H1 (cell line): ENCODE results near the gene EXD2. TPM values are rescaled to one million over a fixed set of nuclear protein-coding genes. Genes with fewer than 3 reads are reported as not detected.

Experiments used
- RNF2 ChIP-seq: fragments of 200-900, 300-1000 bp; sonication (generic); IDR thresholded peaks from 2 replicates; pipeline ENCODE4 v1.7.1; 2016; ENCODE audit warnings: borderline replicate concordance, low read depth, mild to moderate bottlenecking, antibody characterized with exemption, low read length; ENCODE audit not compliant: poor library complexity, severe bottlenecking; ENCODE audit errors: missing control alignments
- polyA plus RNA-seq, 7 experiments: library from polyadenylated mRNA; depleted of rRNA in 3 of 7; stranded (reverse) in 5 of 7; unstranded in 2 of 7; fragments of >200 nt in 5 of 7; fragments of 200-250 nt in 2 of 7; gene quantifications; 1 replicate in 5 of 7; 2 replicates in 1 of 7; 4 replicates in 1 of 7; pipeline versions ENCODE4 v1.2.1 to v1.2.3, GENCODE V29; 2011 to 2013; ENCODE audit warnings: missing spikeins in 2 of 7, mixed read lengths in 2 of 7
- total RNA-seq: library from RNA; stranded (reverse); fragmentation: NEBNext Ultra II Directional; extraction: Animal tissue kit (Norgen Biotek cat#: 25700); gene quantifications from 2 replicates; pipeline ENCODE4 v1.2.1, GENCODE V29; 2021
- TF ChIP-seq, protein P1 (sequence below), 3 experiments: IDR thresholded peaks; 1 replicate in 2 of 3; 2 replicates in 1 of 3; pipeline versions ENCODE4 v1.5.1 to v1.6.1; 2011; ENCODE audit warnings: low read length in 3 of 3, mild to moderate bottlenecking in 3 of 3, inconsistent platforms in 2 of 3, low read depth in 1 of 3, moderate library complexity in 1 of 3; ENCODE audit not compliant: insufficient read depth in 1 of 3; ENCODE audit errors: control extremely low read depth in 1 of 3

EXD2 gene
- total and polyA plus RNA-seq, 2 of the 8 experiments (the other 6 are each of a cell fraction or from before 2014, with no cell fraction given): 11.9 to 25.9 TPM

- TF ChIP-seq, protein P1, sequence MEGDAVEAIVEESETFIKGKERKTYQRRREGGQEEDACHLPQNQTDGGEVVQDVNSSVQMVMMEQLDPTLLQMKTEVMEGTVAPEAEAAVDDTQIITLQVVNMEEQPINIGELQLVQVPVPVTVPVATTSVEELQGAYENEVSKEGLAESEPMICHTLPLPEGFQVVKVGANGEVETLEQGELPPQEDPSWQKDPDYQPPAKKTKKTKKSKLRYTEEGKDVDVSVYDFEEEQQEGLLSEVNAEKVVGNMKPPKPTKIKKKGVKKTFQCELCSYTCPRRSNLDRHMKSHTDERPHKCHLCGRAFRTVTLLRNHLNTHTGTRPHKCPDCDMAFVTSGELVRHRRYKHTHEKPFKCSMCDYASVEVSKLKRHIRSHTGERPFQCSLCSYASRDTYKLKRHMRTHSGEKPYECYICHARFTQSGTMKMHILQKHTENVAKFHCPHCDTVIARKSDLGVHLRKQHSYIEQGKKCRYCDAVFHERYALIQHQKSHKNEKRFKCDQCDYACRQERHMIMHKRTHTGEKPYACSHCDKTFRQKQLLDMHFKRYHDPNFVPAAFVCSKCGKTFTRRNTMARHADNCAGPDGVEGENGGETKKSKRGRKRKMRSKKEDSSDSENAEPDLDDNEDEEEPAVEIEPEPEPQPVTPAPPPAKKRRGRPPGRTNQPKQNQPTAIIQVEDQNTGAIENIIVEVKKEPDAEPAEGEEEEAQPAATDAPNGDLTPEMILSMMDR (IDR thresholded peaks at IDR 0.05; ENCODE audit: control extremely low read depth in 1 of 3, insufficient read depth in 1 of 3, low read depth in 1 of 3, low read length in 3 of 3): no peak
- TF ChIP-seq RNF2: no peak
- TF ChIP-seq, all 59 proteins: peak for 0
These were observed 49.7 kb upstream of the EXD2 start (continued) for GRCh38 chr14:69141550-69141949.
